GM18499 (cell line): ENCODE results near the gene NPPB.

Experiments used
- ATAC-seq: cut with Tn5 transposase; IDR thresholded peaks from one replicate; pipeline ENCODE4 v1.9.1; 2021; ENCODE audit warnings: moderate number of reproducible peaks; ENCODE audit not compliant: insufficient read depth, unreplicated experiment

Gene NPPB

DNA sequence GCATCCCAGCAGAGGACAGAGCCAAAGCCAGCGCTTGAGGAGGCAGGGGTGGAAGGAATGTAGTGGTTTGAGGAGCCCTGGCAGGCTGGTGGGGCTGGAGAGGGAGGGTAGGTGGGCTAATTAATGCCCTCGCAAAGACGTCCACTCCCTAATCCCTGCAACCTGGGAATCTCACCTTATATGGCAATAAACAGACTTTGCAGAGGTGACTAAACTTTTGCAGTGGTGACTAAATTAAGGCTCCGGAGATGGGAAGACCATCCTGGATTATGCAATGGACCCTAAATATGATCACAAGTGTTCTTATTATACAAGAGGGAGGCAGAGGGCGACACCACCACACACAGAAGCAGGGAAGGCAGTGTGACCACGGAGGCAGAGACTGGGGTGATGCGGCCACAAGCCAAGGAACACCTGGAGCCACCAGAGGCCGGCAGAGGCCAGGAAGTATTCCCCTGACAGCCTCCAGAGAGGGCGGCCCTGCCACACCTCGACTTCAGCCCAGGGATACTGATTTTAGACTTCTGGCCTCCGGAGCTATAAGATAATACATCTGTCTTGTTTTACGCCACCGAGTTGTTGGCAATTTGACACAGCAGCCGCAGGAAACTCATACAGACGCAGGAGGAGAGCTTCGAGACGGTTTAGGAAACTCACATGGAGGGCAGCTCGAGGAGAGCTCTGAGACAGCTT, 23.1 kb upstream of the NPPB start:
- no peak for ATAC-seq

DNA sequence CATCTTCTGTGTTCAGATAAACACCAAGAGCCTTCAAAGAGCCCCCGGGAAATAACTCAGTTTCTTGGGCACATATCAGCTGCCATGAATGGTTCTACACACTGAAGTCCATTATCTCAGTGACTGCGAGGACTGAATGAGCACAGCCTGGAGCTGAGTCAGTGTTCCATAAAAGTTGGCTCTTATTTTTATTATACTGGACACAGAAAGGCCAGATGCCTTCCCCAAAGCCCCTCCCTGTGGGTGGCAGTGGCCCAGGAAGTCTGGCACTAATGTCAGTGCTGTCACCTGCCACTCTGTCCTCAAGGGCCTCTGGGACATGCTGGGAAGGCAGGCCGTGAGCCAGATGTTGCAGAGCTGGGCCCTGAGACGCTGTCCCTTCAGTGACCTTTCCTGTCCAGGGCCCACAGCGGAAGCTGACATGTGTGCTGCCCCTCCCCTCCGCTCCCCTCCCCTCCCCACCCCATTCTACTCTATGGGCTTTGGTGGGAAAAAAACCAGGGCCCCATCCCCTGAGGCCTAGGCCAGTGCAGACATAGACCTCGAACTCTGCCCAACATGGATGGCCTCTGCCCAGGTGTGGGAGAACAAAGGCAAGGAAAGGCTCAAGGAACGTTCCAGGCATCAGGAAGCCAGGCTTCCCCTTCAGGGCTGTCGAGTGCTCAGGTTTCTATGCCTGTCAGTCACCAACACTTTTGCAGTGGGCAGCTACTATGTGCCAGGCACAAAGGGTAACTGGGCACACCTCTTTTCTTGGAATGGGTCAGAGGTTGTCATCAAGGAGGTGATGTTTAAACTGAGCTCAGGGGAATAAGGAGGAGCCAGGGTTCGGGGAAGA, 22.4 kb upstream of the NPPB start:
- ATAC-seq: no peak

DNA sequence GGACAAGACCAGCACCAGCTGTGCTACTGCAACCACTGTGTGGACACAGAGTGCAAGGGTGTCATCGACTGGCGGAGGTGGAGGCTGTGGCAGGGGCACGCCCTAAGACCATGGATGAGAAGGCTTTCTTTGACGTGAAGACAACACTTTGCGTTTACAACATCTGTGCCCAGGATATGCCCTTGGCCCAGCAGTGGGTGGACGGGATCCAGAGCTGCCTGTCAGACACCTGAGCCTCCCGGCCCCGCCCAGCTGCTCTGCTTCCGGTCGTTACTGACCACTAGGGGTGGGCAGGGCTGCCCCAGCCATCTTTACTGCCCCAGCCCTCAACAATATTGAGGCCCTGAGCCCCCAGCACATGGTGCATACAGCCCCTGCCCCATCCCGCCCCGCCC, 21.4 kb upstream of the NPPB start:
- ATAC-seq: no peak

DNA sequence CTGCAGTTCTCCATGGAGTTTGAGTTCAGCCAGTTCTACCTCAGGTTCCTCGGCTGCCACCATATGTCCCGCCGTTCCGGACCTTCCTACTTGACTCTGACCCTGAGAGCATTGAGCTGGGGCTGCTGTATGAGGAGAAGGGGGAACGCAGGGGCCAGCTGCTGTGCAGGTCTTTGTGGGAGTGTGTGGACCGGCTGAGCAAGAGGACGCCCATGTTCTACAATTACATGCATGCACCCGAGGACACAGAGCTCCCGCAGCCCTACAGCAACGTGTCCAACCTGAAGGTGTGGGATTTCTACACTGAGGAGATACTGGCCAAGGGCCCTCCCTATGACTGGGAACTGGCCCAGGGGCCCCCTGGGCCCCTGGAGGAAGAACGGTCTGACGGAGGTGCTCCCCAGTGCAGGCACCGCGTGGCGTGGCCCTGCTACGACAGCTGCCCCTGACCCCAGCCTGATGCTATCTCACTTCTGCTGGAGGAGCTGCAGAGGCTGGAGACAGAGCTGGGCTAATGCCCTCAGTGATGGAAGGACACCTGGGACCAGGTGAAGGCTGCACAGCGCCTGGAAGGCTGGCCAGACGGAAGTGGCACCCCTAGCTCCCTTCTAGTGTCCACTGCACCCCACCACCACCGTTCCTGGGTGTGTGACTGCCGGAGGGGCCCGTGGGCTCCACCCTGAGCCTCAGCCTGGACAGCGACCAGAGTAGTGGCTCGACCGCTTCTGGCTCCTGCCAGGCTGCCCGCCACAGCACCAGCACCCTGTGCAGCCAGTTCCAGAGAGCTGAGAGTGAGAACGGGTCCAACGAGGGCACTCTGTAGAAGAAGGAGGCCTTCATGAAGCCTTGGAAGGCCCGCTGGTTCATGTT, 20.8 kb upstream of the NPPB start:
- ATAC-seq: no peak

DNA sequence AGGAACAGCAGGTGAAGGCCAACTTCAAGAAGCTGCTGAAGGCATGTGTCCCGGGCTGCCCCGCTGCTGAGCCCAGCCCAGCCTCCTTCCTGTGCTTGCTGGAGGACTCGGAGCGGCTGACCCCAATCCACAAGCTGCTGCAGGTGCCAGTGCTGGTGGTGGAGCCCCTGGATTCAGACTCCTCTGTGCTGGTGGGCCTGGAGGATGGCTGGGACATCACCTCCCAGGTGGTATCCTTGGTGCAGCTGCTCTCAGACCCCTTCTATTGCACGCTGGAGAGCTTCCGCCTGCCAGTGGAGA, 20.1 kb upstream of the NPPB start:
- ATAC-seq: no peak

DNA sequence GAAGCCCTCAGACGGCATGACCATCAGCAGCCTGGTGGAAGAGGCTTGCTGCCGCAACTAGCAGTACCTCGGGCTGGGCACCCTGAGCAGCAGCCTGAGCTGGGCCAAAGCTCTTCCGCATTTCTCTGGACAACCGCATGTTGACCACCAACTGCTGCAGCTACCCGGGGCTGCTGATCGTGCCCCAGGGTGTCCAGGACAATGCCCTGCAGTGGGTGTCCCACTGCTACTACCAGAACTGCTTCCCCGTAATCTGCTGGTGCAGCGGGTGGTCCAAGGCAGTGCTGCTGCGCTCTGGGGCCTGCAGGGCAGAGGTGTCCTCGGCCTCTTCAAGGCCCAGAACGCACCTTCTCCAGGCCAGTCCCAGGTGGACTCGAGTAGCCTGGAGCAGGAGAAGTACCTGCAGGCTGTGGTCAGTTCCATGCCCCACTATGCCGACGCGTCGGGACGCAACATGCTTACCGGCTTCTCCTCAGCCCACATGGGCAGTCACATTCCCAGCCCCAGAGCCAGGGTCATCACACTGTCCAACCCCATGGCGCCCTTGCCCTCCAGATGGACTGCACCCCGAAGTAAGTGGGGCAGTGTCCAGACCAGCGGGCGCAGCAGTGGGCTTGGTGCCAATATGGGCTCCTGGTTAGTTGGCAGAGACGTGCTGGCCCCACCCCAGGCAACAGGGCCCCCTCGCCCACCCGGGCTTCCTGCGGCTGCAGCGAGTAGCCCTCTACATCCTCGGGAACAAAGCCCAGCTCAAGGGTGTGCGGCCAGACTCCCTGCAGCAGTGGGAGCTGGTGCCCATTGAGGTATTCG, 19.5 kb upstream of the NPPB start:
- ATAC-seq: no peak

DNA sequence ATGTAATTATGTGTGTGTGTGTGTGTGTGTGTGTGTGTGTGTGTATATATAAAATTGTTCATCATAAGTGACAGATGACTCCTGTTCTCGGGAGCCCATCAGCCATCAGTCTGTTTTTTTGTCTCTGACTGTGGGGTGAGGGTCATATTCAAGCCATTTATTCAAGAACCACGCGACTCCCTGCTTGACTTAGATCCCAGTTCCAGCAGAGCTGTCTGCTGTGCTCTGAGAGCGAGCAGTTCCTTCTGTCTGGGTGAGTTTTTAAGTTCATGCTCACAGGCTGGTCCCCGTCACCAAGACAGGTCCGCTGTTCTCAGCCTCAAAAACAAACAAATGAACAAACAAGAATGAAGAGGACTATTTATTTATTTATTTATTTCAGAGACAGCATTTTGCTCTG, 18.3 kb upstream of the NPPB start:
- ATAC-seq: no peak

DNA sequence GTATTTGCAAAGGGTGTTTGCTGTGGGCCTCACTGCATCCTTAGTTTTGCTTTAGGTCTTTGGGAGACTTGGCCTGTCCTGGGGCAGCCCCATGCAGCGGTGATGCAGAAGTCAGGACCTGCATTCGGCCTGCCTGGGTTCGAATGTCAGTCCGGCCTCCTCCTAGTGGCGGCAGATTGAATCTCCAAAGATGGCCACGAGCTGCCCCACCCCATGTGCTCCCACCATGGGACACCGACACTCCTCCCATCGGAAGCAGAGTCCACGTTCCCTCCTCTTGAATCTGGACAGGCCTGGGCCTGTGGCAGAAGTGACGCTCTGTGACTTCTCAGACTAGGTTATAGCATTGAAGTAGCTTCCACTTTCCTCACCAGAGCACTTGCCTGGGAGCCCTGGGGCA, 16.3 kb upstream of the NPPB start:
- ATAC-seq: no peak

DNA sequence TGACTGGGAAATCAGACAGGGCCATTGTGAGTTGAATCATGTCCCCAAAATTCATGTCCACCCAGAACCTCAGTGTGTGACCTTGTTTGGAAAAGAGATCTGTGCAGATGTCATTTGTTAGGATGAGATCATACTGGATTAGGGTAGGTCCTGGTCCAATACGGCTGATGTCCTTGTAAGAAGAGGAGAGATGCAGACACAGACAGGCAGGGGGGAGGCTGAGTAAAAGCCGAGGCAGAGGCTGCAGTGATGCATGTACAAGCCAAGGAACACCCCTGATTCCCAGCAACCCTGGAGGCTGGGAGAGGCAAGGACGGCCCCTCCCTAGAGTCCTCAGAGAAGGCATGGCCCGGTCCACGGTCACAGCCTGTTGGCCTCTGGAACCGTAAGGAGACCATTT, 15.9 kb upstream of the NPPB start:
- no peak for ATAC-seq

DNA sequence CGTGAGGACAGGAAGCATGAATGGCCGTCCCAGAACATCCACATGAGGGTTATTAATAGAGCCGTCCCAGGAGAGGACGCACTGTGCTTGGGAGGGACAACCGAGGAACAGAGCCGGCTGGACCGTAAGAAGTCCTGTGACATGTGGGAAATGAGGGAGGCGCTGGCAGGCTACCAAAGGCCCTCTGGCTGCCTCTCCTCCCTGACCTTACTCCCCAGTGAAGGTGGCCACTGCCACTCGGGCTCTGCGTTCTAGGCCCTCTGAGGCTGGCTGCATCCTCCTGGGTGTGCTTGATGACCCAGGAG, 15.5 kb upstream of the NPPB start:
- no peak for ATAC-seq

DNA sequence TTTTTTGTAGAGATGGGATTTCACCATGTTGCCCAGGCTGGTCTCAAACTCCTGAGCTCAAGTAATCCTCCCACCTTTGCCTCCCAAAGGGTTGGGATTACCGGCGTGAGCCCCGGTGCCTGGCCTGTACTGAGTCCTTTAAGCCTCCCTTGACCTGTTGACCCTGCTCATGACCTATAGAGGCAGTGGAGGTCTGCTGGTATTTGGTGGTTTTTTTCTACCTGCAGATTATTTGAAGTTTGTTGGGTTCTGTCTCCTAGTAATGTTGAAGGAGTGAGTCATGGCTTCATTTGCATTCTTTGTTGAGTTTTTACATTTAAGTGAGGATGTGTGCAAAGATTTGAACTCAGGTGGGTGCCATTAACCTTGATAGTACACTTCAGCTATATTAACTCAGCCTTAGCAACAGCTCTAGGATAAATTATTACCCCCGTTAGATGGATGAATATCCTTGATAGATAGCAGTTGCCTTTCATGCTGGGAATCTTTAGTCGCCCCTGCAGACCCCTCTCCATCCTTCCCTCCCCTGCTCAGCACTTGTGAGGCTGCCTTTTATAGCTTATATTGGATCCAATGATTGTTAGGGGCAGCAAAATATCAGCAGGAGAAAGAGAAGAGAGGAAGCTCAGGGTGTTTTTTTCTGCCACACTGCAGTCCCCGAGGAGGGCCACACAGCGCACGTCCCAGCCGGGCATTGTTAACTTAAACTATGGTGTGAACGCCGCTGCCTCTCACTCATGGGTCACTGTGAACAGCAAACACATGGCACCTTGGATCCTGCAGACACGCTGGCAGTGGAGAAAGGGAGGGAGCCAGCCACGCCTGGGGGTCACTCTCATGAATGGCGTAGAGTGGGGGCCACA, 14.9 kb upstream of the NPPB start:
- ATAC-seq: no peak

DNA sequence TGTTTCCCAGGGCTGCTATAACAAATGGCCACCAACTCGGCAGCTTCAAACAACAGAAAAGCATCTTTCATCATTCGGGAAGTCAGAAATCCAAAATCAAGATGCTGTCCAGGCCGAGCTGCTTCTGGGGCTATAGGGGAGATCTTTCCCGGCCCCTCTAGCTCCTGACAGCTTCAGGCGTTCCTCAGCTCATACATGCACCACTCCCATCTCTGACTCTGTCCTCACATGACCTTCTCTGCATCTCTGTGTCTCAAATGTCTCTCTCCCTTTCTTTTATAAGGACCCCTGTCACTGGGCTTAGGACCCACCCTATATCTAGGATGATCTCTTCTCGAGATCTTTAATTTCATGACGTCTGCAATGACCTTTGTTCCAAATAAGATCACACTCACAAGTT, 13.8 kb upstream of the NPPB start:
- no peak for ATAC-seq

DNA sequence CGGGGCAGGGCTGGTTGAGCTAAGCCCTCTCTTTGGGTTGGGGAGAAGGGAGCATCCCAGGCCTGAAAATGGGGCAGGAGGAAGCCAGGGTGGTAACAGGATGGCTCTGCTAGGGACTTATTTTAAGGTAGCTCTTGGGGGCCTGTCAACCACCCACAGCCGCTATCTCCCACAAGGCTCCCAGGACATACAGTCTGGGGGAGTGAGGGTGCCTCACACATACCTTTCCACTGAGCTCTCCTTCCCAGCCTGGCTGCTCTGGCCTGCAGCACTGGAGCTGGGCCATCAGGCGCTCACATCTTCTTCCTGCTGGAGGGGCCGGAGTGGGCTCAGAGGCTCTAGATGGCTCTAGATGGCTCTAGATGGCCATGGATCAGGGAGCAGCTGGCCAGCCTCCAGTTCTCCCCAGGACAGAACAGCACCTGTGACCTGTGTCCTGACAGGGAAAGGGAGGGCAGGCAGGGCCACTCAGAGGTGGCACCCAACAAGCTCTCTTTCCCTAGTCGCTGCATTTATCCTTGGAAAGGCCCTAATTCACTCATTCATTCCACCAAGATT, 11.0 kb upstream of the NPPB start:
- ATAC-seq: no peak

DNA sequence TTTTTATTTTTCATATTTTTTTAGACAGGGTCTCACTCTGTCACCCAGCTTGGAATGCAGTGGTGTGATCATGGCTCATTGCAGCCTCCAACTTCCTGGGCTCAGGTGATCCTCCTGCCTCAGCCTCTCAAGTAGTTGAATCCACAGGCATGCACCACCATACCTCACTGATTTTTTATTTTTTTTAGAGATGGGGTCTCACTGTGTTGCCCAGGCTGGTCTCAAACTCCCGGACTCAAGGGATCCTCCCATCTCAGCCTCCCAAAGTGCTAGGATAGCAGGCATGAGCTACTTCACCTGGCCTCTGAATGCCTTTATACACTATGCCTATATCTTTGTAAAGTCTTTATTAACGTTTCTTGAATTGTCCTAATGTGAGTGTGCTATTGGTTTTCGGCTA, 10.4 kb upstream of the NPPB start:
- no peak for ATAC-seq

DNA sequence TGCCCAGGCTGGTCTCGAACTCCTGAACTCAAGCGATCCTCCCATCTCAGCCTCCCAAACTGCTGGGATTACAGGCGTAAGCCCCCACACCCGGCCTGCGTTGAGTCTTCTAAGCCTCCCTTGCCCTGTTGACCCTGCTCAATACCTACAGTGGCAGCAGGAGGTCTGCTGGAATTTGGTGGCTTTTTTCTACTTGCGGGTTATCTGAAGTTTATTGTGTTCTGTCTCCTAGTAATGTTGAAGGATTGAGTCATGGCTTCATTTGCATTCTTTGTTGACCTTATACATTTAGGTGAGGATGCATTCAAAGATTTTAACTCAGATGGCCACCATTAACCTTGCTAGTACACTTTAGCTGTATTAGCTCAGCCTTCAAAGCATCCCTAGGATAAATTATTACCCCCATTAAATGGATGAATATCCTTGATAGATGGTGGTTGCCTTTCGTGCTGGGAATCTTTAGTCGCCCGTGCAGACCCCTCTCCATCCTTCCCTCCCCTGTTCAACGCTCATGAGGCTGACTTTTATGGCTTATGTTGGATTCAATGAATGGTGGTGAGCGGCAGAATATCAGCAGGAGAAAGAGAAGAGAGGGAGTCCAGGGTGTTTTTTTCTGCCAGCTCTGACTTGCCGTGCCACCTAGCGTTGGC, 9.7 kb upstream of the NPPB start:
- ATAC-seq: no peak

DNA sequence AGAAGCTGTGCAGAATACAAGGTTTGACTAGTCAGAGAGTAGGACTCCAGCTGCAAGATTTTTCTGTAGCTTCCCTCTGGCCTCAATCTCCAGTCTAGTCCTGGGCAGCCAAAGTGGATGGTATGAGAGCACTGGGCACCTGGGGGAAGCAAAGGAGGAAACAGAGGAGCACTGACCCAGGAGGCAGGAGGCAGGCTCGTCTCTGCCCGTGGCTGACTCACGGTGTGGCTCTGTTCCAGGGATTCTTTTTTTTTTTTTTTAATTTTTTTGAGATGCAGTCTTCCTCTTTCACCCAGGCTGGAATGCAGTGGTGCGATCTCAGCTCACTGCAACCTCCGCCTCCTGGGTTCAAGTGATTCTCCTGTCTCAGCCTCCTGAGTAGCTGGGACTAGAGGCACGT, 4.1 kb upstream of the NPPB start:
- ATAC-seq: no peak

DNA sequence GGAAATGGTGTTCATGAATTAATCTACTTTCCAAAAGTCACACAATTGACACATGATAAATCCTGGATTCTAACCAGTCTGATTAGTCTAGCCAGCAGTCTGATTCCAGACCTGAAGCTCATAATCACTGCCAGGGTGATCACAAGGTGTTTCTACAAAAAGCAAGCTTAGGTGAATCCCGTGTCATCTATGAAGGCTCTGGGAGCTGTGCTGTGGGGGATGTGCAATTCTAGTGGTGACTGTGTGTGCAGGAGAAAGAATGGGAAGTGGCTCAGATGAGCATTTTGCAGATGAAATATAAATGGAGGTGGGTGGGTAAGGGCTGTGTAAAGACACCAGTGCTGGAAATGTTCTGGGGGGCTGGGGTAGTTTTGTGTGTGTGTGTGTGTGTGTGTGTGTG, 1.8 kb upstream of the NPPB start:
- no peak for ATAC-seq

DNA sequence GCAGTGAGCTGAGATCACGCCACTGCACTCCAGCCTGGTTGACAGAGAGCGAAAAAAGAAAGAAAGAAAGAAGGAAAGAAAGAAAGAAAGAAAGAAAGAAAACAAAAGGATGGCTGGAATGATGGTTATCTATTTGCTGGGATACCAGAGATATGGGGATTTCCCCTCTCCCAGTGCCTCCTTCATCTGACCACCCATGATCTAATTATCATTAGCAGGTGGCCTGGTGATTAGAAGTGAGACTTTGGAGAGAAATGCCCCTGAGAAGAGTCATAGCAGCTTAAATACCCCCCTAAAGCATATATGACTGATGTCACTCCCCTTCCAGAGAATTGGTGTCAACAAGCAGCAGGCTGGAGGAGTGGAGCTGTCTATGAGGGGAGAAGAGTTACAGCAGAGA, 1.3 kb upstream of the NPPB start:
- ATAC-seq: no peak
